Activated T-helper 1 cell treated with anti-CD3 and anti-CD28 coated beads, Interleukin-2, amount 50 U/mL, for 16 hours (primary cell): ENCODE results near the gene FLT3LG.
A peak's percentile ranks its signal among the peaks of the same experiment; 100 is the strongest.
"Not testable (repeated sequence)": the region's sequence is repeated elsewhere in the genome, so short reads cannot be mapped to it uniquely, and the experiment has no call there.

Experiments used
- DNase-seq, 2 donors: peaks; one replicate each; pipeline ENCODE4 v3.0.0-alpha.2; 2020; ENCODE audit warnings: low read depth in 1 of 2, low spot score in 1 of 2

The FLT3LG gene

DNA sequence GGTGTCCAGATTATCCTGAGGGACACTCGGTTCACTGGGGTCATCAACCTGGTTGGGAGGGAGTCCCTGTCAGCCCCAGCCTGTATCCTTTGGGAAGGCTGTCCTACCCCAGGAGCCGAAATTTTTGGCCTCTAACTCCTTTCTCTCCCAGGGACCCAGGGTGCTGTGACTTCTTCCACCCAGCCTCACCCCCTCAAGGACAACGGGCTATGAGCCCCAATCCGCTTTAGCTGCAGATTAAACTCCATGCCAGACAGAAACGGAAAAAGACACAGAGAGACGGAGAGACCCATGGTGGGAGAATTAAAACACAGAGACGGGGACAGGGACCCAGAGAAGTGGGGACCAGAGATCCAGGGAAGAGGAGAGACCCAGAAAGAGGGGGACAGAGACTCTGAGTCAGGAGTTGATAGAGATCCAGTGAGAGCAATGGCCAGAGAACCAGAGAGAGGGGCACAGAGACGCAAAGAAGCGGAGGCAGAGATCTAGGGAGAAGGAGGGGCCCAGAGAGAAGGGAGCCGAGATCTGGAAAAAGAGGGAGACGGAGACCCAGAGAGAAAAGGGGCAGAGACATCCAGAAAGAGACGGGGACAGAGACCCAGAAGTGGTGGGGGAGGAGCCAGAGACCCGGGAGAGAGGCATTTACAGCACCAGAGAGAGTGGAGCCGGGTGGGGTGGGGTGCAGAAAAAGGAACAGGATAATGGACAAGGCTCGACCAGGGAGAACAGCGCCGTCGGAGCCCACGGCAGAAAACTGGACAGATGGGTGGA is 33.4 kb upstream of the FLT3LG start:
- DNase-seq: no peak

DNA sequence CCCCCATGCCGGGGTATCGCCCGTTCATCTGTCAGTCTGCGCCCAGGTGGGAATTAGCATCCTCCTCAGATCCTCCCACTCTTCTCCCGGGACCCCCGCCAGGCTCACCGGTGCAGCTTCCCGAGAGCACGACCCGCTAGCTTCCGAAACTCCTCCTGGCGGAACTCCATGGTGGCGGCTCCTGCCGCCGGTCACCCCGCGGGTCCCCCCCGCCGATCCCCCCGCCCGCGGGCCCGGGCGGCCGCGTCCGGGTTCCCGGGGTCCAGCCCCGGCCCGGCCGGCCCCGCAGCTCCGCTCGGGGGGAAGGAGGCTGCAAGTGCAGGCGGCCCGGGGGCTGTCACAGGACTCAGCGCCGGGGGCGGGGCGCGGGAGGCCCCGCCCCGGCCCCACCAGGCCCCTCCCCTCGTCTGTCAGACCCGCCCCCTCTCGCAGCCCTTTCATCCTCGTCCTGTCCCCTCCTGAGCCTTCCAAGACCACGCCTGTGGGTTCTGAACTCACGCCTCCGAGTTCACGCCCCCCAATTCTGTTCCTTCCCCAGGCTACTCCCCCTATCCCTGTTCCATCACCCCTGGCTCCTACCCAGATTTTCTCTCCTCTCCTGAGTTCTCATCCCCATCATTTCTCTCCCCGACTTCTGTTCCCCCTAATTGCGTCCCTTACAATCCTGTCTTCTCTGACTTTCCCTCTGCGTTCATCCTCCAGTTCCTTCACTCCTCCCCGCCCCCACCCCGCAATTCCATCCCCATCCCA is 32.6 kb upstream of the FLT3LG start, which contains the start of gene SLC17A7:
Gene SLC17A7, minus strand, starts transcription at position 318 of the 750 bp plus-strand sequence. Its CDS starts 148 bp downstream, at position 170.
- DNase-seq: peak in 1 of 2 donors; percentile 35

DNA sequence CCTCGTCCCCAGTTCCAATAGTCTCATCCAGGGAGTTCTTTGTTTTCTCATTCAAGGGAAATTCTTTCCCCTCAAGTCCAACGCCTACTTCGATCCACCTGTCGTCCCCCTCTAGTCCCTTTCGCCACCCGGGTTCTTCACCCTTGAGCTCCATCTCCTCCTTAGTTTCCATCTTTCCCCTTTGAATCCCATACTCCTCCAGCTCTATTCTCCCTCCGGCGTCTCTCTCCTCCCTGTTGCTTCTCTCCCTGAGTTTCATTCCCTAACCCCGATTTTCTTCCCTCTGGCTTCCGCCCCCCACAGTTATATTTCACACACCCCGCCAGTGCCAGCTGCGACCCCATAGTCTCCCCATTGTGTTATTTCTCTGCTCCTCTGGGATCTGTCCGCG is 32.1 kb upstream of the FLT3LG start:
- DNase-seq: no peak

DNA sequence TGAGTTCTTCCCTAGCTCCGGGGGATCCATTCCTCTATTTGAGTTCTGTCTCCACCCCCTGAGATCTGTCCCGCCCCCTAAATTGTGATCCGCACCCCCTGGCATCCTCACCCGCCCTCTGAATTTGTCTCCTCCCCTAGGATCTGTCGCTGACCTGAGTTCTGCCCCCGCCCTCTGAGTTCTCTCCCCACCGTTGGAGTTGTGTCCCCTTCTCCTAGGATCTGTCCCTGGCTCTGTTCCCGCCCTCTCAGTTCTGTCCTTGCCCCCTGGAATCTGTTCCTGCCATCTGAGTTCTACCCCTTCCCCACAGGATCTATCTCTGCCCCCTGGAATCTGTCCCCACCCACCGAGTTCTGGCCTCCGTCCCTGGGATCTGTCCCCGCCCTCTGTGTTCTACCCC is 31.7 kb upstream of the FLT3LG start:
- DNase-seq: no peak

DNA sequence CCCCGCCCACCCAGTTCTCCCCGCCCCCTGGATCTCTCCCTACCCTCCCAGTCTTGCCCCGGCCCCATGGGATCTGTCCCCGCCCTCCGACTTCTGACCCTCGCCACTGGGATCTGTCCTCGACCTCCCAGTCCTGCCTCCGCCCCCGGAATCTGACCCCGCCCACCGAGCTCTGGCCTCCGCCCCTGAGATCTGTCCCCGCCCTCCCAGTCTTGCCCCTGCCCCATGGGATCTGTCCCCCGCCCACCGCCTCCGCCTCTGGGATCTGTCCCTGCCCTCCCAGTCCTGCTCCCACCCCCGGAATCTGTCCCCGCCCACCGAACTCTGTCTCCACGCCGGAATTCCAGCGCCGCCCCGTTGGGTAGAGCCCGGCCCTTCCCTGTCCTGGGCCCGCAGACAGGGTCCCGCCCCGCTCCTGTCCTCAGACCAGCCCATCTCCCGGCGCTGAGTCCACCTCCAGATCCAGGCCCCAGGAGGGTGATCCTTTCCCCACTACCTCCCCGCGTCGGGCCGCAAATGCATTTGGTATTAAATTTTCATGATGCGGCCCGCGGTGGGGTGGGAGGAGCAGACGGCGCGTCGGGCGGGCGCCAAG is 31.1 kb upstream of the FLT3LG start:
- DNase-seq: peak; percentile 30 to 37

DNA sequence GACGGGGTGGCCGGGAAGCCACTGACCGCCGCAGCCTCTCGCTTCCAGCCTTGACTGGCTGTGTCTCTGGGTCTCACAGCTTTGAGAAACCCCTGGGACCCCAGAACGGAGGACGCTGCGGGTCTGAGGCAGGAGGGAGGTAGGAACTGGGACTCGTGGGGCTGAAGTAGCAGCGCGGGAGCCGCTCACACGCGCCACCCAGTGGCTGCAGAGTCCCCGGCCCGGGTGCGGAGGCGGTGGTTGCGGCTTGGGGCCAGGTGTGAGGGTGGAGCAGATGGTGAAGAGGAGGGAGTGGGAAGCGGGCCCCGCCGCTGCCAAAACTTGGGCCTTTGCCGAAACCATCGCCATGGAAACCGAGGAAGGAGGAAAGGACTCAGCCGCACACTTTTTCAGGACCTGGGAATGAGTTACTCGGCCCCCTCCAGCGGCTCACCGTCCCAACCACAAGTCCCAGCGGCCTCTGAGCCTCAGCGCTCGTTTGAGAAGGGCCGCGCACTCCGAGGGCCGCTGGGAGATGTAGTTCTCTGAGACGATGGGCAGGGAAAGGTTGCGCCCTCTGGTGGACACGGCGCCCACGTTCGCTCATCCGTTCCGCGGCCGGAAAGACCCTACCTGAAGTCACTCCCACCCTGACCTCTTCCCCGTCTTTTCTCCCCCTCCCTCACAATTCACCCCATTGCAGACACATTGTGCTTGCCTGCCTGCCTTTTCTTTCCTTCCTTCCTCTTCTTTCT is 30.5 kb upstream of the FLT3LG start:
- DNase-seq: peak; percentile 86 to 88

DNA sequence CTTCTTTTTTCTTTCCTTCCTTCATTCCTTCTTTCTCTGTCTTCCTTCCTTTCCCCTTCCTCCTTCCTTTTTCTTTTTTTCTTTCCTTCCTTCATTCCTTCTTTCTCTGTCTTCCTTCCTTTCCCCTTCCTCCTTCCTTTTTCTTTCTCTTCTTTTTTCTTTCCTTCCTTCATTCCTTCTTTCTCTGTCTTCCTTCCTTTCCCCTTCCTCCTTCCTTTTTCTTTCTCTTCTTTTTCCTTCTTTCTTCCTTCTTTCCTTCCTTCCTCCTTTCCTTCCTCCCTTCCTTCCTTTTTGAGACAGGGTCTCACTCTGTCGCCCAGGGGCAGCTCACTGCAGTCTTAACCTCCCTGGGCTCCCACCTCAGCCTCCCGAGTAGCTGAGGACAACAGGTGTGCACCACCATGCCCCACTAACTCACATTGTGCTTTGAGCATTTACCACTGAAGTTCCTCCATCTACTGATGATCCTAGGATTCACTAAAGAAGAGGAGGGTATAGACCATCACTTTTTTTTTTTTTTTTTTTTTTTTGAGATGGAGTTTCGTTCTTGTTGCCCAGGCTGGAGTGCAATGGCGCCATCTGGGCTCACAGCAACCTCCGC is 29.8 kb upstream of the FLT3LG start:
- not testable (repeated sequence) for DNase-seq

DNA sequence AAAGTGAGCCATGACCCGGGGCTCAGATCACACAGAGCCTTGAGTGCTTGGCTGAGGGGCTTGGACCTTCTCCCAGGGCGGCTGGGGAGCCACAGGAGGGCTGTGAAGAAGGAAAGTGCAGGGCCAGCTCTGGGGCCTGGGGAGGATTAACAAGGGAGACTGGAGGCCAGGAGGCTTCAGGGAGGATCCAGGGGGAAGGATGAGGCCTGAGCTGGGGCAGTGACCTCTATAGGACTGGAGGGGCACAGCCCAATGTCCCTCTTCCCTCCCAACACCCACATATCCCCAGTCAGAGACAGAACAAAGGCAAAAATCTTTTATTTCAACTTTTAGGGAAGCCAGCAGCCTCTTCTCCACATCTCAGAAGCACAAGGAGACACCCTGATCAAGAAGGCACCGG is 28.0 kb upstream of the FLT3LG start:
- no peak for DNase-seq

DNA sequence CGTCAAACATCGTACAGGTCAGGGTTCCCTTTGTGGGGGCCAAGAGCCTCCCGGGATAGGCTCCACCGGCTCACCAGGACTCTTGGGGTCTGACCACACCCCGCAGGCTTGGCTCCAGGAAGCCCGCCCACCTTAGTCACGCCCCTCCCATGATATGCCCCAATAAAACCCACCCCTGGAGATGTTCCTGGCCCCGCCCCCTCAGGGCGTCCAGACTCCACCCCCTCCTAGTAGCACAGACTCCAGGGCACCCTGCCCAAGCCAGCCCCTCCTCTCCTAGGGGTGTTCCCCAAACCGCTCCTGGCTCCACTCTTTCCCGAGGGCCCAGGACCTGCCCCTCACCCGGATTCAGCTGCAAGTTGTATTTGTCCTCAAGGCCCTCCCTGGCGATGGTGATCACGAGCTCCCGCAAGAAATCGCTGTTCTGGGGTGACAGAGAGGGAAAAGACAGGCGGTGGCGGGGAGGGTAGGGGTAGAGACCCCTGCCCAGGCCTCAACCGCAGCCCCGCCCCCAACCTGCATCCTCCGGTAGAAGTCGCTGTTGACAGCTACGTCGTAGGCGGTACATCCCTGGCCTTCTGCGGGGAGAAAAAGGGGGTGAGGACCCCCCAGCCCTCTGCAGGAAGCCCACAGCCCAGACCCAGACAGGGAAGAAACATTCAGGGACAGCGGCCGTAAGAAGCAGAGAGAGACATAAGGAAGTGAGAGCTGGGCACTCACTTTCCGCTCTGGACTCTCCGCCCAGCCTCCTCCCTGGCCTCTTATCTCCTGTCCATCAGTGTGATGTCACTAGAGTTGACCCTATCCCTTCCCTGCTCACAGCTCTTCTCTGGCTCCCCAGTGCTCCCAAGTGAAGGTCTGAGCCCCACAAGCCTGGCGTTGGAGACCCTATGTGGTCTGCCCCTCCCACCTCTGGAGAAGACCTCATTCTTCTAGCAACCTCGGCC is 26.3 kb upstream of the FLT3LG start:
- DNase-seq: no peak

DNA sequence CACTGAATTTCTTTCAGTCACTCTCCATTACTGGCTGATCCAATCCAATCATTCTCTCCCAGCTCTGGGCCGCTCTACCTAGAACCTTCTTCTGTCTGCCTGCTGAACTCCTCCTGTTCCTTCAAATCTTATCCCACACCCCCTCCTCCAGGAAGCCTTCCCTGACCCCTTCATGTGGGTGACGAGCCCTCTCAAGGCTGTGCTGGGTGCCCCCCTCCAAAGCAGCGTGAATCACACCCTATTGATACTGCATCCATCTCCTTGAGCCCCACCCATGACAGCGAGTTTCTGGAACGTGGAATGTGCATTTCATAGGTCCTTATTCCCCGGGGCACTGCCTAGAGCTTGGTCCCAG is 25.6 kb upstream of the FLT3LG start:
- no peak for DNase-seq

DNA sequence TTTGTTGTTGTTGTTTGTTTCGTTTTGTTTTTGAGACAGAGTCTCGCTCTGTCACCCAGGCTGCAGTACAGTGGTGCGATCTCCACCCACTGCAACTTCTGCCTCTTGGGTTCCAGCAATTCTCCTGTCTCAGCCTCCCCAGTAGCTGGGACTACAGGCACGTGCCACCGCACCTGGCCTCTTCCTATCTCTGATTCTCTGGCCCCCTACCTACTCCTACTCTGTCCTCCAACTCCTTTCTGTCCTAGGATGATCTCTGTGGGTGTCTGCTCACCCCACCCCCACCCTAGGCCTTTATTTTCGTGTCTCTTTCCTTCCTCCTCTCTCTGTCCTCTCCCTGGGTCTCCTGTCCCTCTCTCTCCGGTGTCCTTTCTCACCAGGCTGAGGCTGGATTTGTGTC is 23.6 kb upstream of the FLT3LG start:
- no peak for DNase-seq

DNA sequence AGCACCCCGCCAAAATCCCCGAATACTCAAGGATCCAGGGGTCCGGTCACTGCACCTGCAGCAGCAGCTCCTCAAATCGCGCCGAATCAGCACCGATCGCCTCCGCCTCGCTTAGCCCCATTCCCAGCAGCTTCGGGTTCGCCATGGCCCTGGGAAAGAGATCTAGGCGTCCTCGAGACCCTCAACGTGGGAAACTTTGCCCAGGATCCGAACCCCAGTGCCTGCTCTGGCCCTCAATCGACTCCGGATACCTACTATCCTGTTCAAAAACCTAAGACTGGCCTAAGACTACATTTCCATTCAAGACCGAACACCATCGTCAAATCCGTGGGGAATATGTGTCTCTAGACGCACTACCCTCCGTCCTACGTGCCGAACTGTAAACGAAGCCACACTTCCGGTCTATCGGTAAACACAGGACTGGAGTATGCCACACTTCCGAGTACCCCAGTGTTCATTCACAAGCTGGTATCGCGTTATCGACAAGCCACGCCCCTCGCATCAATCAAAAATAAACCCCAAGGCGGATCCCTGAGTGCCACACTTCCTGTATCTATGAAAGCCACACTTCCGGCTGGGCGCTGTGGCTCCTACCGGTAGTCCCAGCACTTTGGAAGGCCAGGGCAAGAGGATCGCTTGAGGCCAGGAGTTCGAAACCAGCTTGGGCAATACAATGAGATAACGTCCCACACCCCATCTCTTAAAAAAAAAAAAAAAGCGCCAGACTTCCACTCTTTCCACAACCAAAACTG is 22.4 kb upstream of the FLT3LG start, which contains the start of gene PIH1D1:
Gene PIH1D1, minus strand, starts transcription at position 385 of the 752 bp plus-strand sequence. Its CDS starts 240 bp downstream, at position 145.
- peak; percentile 81 to 87 for DNase-seq

DNA sequence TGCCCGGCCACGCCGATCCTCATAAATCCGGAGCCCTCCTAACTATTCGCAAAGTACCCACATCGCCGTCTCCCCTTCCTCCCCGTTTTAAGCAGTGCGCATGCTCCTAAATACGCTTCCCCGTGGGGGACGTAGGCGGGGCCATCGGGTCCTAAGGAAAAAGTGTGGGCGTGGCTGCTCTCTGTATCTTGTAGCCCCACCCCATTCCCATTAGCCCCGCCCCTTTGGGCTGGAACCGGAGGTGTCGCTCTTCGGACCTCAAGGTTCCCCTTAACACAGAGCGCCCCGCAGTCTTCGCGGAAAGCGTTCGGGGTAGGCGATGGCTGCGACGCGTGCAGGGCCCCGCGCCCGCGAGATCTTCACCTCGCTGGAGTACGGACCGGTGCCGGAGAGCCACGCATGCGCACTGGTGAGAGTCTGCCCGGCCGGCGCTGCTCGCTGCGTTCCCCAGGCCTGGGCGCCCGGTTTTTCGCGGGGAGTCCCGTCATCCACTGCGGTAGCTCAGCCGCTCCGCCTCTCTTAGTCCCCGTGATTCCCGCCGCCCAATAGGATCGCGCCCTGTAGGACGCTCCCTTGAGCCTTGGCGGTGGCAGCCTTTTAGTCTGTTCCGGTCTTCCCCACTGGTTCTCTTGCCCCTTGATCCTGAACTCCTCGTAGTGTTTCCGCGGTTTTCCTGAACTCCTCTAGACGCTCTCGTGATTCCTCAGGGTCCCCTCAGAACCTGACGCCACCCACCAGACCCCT is 20.8 kb upstream of the FLT3LG start, which contains the start of gene ALDH16A1:
Gene ALDH16A1, plus strand, starts transcription at position 213 of the 744 bp plus-strand sequence. Its CDS starts 107 bp downstream, at position 320.
- DNase-seq: peak; percentile 94 to 98

DNA sequence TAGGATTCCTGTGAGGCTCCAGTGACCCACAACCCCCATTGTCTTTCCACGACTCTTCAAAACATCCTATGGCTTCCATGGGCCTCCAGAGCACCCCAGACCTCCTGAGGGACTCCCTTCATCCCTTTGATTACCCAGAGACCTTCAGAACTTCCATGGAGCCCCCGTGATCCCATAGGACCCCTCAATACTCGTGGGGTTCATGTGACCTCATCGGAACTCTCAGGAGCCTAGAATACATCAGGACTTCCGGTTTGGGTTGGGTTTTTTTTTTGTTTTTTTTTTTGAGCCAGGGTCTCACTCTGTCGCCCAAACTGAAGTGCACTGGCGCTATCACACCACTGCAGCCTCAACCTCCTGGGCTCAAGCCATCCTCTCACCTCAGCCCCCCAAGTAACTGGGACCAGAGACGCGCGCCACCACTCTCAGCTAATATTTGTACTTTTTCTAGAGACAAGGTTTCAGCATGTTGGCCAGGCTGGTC is 20.2 kb upstream of the FLT3LG start:
- no peak for DNase-seq

DNA sequence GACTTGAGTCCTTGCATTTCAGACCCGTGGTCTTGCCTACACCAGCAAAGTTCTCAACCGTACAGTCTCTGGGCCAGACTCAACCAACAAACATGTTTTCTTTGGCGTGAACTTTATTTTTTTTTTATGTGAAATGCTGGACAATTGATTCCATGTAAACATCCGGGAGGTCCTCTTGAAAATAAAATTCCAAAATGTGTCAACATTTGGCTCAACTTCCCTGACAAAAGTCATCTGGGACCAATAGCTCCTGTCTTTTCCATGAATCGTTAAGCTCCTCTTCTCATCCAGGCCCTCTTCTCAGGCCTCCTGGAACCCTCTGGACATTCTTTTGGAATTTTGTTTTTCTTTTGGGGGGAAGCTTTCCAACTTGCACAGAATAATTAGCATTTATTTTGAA is 18.2 kb upstream of the FLT3LG start:
- DNase-seq: no peak

DNA sequence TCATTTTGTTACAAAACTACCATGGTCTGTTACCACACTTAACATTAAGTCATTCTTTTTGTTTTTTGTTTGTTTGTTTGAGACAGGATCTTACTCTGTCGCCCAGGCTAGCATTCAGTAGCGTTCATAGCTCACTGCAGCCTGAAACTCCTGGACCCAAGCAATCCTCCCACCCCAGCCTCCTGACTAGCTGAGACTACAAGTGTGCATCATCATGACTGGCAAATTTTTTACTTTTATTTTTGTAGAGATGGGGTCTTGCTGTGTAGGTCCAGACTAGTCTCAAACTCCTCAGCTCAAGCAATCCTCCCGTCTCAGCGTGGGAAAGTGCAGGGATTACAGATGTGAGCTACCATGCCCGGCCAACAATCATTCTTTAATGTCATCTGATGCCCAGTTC is 17.7 kb upstream of the FLT3LG start:
- no peak for DNase-seq

DNA sequence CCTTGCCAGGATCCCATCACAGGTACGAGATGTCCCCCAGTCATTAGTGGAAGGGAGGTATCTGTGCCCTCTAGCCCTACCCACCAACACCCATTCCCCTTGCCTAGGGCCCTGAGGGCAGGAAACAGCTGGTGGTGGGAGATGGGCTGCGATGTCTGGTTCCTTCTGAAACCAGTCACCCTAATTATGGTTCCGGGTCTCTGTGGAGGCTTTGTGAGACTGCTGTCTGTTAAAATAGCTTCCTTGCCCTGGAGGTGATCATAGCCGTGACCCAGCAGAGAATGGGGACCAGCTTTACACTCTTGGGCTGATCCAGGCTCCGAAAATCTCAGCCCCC is 15.5 kb upstream of the FLT3LG start:
- no peak for DNase-seq

DNA sequence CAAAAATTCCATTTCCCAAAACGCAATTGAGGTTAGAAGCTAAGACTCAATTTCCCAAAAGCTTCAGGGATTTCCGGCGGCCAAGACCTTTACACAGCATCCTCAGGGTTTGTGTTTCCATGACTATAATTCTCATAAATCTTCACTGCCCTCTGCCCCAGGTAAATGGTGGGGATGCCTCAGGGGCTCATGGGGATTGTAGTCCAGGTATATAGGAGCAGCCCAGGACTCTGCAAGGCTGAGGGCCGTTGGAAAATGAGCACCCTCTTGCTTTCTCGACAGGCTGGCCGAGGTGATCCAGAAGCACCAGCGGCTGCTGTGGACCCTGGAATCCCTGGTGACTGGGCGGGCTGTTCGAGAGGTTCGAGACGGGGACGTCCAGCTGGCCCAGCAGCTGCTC is 14.6 kb upstream of the FLT3LG start:
- no peak for DNase-seq
